Measurements from ENCODE around the gene PHF12.
"Not testable (repeated sequence)": the region's sequence is repeated elsewhere in the genome, so short reads cannot be mapped to it uniquely, and the experiment has no call there.

The PHF12 gene

DNA sequence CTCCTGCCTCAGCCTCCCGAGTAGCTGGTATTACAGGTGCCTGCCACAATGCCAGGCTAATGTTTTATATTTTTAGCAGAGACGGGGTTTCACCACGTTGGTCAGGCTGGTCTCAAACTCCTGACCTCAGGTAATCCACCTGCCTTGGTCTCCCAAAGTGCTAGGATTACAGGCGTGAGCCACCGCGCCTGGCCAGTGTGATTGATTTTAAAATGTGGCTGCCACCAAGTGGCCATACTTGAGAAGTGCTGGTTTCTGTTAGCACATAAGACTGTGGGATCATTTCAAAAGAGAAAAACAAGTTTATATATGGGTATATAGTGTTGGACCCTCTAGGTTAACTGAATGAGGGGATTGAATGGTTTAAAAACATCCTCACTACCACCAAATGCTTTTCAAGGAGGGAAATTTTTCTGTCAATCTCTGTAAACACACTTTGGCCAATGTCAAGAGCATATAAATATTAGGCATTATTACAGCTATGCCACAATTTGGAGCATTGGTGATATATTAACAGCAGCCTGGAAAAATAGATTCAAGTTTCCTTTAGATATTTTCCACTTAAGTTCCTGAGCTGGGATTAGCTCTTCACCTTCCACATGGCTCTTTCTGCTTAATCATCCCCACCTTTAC is 34.9 kb downstream of the PHF12 start:
- in situ Hi-C loops (cut with HindIII; ENCODE audit: low pct_ligation_motif_present, low pct_unique_long_range_greater_than_20kb, low sequenced_read_pairs) = no loop called here
- peak; percentile 49 for DNase-seq

DNA sequence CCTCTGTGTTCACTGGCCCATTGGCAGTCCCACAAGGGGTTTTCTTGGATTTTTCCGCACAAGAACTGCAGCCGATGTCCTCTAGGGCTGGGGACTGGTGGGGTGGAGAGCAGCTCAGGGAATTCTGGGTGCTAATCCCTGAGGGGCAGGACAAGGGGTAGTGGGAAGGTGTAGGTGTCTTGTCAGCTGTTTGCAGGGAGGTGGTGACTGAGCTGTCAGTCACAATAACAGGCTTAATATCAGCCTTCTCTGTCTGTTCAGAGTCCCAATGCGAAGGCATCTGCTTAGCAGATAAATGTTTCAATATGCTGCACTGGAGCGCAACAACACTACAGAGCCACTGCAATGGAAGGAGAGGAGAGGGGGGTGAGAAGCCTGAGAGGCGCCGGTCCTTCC is 38.4 kb downstream of the PHF12 start:
- DNase-seq = no peak
- in situ Hi-C loops (cut with HindIII; ENCODE audit: low pct_ligation_motif_present, low pct_unique_long_range_greater_than_20kb, low sequenced_read_pairs) = no loop called here

DNA sequence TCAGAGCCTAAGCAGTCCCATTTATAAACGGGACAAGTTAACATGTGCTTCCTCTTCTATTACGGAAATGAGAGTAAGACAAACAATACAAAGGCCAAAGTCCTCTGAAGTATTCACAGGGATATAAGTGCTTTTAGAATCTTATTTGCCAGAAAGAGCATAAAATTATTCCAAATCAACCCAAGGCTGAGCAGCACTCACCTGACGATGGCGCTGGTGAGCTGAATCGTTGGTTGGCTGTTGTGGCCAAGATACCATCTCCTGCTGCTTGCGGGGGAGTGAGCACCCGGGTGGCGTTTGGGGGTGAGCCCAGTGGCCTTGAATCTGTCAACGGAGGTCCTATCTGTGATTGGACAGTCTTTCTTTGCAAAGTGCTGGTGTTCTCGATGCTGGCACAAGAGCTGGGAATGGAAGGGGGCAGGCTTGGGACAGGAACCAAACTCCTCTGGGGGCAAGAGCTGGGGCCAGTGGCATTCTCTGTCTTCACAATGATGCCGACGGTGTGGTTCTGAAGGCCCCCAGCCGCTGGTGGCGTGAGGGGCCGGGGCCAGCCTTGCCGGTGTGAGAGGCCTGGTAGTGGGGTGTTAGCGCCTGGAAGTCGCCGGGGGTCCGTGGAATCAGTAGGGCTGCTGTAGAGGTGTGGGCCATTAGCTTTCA is 38.9 kb downstream of the PHF12 start:
- no peak for DNase-seq
- in situ Hi-C loops (cut with HindIII; ENCODE audit: low pct_ligation_motif_present, low pct_unique_long_range_greater_than_20kb, low sequenced_read_pairs) = no loop called here

DNA sequence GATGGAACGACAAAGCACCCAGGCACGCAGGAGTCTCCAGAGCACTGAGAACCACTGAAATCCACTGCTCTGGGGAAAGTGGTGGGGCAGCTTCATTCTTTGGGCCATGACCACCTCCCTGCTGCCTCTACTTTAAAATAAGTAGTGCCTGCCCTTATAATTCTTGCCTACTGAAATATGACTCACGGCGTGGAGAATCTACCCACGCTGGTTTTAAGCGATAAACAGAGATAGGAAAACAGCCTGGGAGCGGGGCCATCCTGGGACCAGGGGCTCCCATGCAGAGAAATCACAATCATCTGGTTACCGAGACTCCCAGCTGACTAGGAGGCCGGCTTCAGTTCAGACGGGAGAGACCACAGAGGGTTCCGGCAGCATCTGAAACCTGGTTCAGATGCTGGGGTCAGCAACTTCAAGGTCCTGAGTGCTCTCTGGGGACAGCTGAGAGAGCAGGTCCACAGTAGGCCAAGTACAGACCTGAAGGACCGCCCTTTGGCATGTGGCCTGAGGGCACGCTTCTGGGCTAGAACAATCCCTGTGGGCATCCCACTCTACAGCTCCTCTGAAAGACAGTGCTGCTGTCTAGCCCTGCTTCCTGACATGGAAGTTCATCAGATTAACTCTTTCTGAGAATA is 39.8 kb downstream of the PHF12 start:
- no peak for DNase-seq
- in situ Hi-C loops (cut with HindIII; ENCODE audit: low pct_ligation_motif_present, low pct_unique_long_range_greater_than_20kb, low sequenced_read_pairs) = no loop called here

DNA sequence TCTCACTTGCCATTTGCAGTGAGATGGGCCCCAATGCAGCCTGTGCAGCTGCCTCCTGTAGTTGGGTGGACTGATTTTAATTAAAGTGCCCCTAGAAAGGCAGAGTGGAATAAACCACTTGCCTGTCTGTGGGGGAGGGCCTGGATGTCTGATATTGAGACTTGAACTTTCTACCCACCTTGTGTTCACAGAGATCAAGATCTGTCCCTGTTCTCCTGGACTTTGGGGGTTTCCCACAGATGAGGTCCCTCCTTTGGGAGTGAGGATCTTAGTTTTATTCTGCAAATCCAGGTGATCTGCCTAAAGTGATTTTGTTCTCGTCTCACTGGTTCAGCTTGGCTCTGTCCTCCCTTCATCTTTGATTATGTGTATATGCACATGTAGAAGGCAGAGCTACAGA is 40.8 kb downstream of the PHF12 start:
- in situ Hi-C loops (cut with HindIII; ENCODE audit: low pct_ligation_motif_present, low pct_unique_long_range_greater_than_20kb, low sequenced_read_pairs) = no loop called here
- no peak for DNase-seq

DNA sequence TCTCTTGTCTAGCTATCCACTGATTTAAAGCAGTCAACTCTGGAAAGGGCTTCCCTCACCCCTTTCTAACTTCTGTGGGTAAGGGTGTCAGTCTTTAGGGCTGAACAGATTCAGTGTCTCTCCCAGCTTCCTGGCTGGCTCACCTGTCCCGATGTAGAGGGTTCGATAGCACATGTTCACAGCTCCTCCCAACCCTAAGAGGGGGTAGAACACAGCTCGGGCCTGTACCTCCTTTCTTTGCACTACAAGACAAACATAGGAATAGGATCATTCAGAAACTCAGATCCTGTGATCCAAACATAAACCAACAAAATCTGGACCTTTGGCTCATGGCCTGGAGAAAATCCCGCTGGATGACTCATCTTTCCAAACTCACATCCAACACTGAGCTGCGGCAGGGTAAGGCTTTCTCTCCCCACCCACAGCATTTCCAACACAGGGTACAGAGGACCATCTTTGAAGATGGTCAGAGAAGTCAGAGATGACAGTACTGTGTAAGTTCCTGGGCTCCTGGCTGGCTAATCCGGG is 42.6 kb downstream of the PHF12 start:
- in situ Hi-C loops (cut with HindIII; ENCODE audit: low pct_ligation_motif_present, low pct_unique_long_range_greater_than_20kb, low sequenced_read_pairs) = no loop called here
- DNase-seq = no peak

DNA sequence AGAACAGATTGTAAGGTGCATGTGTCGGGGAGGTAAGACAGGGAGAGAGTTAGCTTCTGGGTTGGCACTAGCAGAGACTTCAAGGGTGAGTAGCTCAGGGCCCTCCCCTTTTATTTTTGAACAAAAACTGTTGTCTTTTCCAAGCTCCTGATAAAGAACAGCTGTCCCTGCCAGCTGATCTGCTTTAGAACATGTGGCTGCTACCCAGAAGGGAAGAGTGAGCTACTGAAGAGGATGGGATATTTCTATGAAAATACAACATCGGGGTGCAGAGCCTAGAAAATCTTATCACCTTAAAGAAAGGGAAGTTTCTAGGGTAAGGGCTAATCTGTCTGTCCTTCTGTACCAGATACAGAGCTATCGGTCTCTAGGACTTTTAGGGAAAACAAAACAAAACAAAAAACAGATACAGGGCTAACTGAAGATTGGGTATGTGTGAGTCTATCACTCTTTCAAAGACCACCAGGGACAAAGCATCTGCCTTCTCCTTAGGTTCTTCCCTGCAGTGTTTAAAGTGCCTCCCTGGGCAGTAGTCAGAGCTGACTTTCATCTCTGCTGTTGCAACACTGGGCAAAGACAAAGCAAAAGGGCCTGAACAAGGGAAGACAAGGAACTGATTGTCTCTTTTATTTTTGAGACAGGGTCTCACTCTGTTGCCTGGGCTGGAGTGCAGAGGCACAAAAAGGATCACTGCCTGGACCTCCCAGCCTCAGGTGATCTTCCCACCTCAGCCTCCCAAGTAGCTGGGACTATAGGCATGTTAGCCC is 43.4 kb downstream of the PHF12 start:
- DNase-seq = no peak
- in situ Hi-C loops (cut with HindIII; ENCODE audit: low pct_ligation_motif_present, low pct_unique_long_range_greater_than_20kb, low sequenced_read_pairs) = no loop called here

DNA sequence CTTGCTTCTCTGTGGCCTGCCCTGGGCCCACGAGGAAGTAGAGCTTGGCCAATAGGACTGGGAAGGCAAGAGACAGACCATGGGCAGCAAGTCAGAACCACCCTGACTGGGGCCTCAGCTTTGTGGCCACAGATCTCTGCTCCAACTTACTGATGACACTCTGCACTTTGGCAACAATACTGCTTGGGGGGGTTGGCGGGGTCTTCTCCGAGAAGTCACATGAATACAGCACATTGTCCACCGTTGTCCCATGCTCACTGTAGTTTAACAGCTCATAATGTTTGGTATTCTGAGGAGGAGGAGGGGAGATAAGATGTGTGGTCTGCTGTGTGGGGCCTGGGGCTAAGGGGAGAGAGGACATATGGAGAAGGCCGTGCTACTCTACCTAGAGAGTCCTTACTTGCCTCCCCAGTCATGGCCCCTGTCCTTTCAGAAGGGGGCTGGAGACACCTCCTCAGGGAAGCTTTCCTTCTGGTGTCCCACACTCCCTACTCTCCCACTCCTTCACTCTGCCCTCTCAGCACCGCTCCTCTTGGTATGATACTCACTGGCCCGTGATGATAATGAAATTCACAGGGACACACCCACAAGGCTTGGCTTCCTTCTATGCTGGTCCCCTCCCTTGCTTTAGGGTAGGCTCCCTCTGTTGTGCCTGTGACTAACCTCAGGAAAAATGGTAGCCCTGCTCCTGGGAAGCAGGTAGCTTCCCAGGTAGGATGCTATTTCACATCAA is 44.4 kb downstream of the PHF12 start:
- in situ Hi-C loops (cut with HindIII; ENCODE audit: low pct_ligation_motif_present, low pct_unique_long_range_greater_than_20kb, low sequenced_read_pairs) = no loop called here
- DNase-seq = no peak

DNA sequence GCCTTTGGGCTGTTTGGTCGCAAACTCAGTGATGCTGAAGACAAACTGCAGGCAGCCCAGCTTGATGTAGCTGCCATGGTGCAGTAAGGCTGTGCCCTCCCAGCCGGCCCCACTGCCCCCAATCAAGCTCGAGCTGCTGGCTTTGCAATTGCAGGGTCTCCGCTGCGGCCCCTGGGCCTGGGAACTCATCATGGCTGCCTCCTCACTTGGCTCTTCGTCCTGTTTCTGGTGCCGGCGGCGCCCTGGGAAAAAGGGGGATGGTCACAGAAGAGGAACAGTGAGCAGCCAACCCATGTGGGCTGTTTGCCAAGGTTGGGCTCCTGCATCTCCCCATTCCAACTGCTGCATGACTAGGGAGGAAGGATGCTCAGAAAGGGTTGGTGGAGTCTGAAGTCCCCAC is 45.0 kb downstream of the PHF12 start:
- DNase-seq = no peak
- in situ Hi-C loops (cut with HindIII; ENCODE audit: low pct_ligation_motif_present, low pct_unique_long_range_greater_than_20kb, low sequenced_read_pairs) = no loop called here

DNA sequence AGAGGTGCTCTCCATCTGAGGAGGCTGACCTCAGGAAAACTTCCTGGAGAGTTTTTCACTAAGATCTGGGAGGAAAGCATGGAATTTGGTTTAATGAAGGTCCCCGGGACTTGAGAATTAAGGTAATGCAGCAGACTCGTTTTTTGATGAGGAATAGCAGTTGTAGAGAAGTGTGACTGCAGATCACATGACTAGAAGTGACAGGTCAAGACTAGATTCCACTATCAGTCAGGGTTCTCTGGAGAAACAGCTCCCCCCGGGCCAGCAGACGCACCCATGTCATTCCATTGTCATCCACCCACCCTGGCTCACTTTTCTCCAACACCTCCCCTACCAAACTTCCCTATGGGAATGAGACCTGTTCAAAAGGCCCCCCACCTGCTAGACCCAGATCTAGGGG is 46.5 kb downstream of the PHF12 start:
- in situ Hi-C loops (cut with HindIII; ENCODE audit: low pct_ligation_motif_present, low pct_unique_long_range_greater_than_20kb, low sequenced_read_pairs) = no loop called here
- no peak for DNase-seq

DNA sequence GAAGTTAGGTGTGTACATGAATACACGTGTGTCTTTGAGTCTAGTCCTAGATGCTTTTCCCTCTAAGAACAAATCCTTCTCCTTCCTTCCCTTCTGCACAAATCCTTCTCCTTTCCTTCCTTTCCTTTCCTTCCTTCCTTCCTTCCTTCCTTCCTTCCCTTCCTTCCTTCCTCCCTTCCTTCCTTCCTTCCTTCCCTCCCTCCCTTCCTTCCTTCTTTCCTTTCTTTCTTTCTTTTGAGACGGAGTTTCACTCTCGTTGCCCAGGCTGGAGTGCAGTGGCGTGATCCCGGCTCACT is 47.8 kb downstream of the PHF12 start:
- in situ Hi-C loops (cut with HindIII; ENCODE audit: low pct_ligation_motif_present, low pct_unique_long_range_greater_than_20kb, low sequenced_read_pairs); DNase-seq: not testable (repeated sequence)

DNA sequence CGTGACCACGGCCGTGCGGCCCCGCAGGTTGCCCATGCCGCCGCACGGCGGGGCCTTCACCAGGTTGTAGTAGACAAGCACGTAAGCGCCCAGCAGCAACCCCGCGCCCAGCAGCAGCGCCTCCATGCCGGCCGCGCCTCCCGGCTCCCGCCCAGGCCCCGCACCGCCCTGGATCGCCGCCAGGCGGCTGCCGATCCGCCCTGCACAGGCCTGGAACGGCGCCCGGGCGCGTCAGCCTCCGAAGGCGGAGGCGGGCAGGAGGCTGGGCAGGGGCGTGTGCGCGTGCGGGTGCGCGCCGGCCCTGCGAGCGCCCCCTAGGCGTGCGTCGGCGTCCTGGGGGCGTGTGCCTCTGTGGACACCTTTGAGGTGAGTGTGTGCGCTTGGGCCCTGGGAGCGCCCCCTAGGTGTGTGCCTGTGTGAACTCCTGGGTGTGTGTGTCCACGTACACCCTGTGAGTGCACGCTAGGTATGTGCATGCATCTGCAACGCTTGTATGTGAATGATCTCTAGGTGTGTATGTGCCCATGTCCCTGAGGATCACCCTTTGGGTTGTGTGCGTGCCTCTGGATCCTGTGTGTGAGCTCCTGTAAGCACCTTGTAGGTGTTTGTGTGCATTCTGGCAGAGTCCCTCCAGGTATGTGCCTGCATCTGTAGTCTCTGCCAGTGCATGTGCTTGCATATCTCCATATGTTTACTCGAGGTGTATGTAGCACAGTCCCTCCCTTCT is 48.3 kb downstream of the PHF12 start, which contains the start of gene DHRS13:
Gene DHRS13 (minus strand): TSS at position 261 of the 727 bp plus-strand sequence. CDS start 135 bp downstream, at position 126.
- peak; percentile 96 for DNase-seq
- in situ Hi-C loops (cut with HindIII; ENCODE audit: low pct_ligation_motif_present, low pct_unique_long_range_greater_than_20kb, low sequenced_read_pairs) = no loop called here

DNA sequence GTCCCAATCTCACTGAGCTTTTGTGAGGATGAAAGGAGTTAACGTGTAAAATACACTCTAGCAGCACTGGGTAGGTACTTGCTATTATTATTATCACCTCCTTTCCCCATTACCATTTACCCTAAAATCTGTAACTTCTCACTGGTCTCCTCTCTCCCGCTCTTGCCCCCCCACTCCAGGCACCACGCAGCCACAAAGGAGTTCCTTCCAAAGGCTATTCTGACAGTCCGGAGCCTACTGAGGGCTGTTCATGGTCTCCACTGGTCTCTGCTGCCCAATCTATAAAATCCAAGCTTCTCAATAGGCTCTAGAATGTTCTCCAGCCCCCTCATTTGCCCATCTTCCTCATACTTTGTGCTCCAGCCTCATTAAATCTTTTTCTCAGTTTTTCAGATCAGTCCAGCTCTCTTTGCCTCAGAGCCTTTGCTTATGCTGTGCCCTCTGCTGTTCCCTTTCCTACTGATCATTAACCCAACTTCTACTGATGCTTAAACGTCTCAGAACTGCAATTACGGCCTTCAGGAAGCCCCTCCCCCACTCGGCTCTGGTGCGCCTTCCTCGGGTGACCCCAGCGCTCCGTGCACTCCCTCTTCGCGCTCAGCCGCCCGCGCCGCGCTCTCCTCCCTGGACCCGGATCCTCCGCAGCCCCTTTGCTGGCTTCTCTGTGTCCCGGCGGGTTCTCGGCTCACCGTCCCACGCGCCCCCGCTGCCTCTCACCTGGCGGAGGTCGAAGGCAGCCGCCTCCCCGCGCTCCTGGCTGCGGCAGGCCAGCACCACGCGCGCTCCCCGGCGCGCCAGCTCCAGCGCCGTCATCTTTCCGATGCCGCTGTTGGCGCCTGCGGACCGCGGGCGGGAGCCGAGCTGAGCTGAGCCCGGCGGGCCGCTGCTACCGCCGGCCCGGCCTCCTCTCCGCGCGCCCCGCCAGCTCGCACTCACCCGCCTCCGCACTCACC is 49.2 kb downstream of the PHF12 start:
- peak; percentile 61 for DNase-seq
- in situ Hi-C loops (cut with HindIII; ENCODE audit: low pct_ligation_motif_present, low pct_unique_long_range_greater_than_20kb, low sequenced_read_pairs) = no loop called here

DNA sequence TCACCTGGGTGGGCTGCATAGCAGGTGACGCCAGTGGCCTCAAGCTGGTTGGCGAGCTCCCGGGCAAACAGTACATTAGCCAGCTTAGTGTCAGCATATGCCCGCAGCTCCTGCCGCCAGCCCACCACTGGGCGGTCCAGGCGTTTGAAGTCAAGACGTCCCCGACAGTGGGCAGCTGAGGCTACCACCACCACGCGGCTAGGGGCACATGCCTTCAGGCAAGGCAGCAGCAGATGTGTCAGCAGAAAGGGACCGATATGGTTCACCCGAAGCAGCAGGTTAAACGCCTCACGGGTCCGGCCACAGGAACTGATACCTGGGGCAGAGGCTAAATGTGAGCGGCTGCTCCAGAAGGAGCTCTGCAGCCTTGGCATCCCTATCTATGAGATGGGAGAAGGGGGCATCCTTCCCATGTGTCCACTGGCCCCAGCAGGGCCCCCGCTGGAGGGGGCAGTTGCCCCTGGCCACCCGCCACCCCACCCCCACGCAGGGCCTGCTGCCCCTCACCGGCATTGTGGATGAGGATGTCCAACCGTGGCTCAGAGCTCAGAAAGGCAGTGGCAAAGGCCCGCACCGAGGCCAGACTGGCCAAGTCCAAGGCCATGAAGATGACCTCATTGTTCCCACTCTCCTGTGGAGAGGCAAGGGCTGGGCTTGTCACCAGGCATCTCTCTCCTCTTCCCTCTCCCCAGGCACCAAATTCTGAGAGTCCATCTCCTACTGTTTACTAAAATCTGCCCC is 50.2 kb downstream of the PHF12 start:
- in situ Hi-C loops (cut with HindIII; ENCODE audit: low pct_ligation_motif_present, low pct_unique_long_range_greater_than_20kb, low sequenced_read_pairs) = no loop called here

DNA sequence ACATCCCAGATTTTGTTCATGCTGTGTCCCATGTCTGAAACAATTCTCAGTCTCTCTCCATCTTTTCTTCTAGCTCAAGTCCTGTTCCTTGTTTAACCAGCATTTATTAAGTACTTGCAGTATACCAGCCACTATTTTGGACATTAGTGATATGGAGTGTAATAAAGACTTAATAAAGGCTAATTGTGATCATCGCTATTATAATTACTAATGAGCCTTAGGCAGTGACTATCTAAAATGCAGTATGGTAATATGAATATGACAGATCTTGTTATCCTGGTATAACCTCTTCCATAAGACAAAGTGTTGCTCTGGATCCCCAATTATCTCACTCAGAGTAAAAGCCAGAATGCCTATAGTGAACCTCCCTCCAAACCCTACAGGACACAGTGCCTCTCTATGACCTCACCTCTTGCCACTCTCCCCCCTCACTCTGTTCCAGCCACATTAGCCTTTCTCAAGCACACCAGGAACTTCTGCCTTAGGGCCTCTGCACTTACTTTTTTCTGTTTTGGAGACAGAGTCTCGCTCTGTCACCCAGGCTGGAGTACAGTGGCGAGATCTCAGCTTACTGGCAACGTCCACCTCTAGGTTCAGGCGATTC is 52.0 kb downstream of the PHF12 start:
- DNase-seq = no peak
- in situ Hi-C loops (cut with HindIII; ENCODE audit: low pct_ligation_motif_present, low pct_unique_long_range_greater_than_20kb, low sequenced_read_pairs) = no loop called here

More for the DNA sequence above, 50.2 kb downstream of the PHF12 start:
- no peak for DNase-seq

DNA sequence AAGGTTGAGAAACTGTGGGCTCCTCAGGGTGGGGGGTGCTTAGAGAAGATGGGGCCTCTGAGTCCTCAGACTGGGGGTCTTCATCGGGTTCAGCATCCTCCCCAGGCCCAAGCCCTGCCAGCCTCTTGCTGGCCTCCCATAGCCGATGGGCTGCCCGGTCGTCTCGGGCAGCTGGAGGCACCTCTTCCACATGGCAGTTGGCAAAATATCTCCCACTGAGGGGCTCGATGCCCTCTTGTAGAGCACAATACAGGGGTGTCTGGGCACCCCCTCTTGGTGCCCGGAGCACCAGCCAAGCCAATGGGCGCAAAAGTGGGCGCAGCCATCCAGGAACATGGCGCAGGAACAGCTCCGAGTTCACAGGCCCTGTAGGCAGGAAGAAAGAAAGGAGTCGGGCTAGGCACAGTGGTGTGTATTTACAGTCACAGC is 52.8 kb downstream of the PHF12 start:
- DNase-seq = no peak
- in situ Hi-C loops (cut with HindIII; ENCODE audit: low pct_ligation_motif_present, low pct_unique_long_range_greater_than_20kb, low sequenced_read_pairs) = no loop called here
